NCI-H1105 (cell line): Measurements from ENCODE around the gene AP2S1.
"Not testable (repeated sequence)": the region's sequence is repeated elsewhere in the genome, so short reads cannot be mapped to it uniquely, and the experiment has no call there.

Source experiments
- DNase-seq: peaks from one replicate; lab custom pipeline; 2025; lab: John Stamatoyannopoulos, UW

Gene AP2S1

GRCh38 chr19:46850228-46851203, at the start of gene AP2S1:
Gene AP2S1, minus strand, starts transcription at chr19:46850846. Its CDS starts 80 bp downstream, at chr19:46850766.
- peak; percentile 98 for DNase-seq

DNA sequence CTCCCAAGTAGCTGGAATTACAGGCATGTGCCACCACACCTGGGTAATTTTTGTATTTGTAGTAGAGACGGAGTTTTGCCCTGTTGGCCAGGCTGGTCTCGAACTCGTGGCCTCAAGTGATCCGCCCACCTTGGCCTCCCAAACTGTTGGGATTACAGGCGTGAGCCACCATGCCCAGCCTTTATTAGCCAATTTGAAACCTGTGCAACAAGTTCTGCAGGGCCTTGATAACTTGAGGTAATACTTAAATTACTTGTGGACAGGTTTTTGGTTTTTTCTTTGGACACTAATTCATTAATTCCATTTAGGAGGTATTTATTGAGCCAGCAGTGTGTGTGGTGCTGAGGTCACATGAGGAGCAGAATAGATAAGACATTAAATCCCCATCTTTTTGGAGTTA, 49.7 kb upstream of the AP2S1 start:
- no peak for DNase-seq

DNA sequence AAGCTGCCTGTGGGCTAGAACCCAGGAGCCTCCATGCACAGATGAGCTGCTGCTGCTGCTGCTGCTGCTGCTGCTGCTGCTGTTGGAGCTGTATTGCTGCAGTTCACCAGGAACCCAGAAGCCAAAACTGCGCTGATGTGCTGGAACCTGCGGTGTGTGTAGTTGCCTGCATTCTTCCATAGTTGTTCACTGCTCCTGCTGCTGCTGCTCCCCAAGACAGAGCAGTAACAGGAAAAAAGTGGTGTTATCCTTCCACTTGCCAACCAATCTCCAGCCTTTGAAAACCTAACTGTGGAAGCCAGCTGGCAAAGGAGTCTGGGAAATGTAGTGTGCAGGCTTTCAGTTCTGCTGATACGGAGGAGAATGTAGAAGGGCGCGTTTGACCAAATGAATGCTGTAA, 48.1 kb upstream of the AP2S1 start:
- DNase-seq: no peak

GRCh38 chr19:46896076-46896794, 45.6 kb upstream of the AP2S1 start:
- no peak for DNase-seq

GRCh38 chr19:46892252-46893179, 41.9 kb upstream of the AP2S1 start:
- no peak for DNase-seq

DNA sequence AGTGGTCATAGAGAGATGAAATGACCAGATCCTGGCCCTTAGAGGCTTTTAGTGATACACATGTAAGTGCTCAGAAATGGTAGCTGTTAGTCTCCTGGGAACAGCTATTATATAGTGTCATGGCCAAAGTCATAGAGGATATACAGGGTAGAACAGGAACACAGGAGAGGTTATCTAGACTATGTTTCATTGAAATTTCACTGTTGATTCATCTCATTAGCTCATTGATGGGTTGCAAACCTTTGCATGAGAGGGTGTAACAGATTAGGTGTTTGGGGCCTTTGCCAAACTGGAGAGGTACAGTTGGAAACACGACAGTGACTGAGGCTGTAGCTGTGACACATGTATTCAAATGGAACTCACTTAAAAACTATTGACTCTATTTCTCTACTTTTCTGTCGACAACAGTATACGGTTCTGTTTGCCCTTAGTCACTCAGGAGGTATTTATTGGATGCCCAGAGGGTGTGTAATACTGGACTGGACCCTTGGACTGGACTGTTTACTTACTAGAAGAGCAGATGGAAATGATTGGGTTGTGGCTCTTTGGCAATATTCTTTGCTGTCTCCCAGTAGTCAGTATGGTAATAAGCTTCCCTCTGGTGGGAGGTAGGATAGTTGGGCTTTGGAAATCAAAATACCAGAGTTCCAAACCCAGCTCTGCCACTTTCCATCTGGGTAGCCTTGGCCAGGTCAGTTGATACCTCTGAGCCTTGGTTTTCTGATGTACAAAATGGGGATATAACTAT, 40.0 kb upstream of the AP2S1 start:
- no peak for DNase-seq

DNA sequence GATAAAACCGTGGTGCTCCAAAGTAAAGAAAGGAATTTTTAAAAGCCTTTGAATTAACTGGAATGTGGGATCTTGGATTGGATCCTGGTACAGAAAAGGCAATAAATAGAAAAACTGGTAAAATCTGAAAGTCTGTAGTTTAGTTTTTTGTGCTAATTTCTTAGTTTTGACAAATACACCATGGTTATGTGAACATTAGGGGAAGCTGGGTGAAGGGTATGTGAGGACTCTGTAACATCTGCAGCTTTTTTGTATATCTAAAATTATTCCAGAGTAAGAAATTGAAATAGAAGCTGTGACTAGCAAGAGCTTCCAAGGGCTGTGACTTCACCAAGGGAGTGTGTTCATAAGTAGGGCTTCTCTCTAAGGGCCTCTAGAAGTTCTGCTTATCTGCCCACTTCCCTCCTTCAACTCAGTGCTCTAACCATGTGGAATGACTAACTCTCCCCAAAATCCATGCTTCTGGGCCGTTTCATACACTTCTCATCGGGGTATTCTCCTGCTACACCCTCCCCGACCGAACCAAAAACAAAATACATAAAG, 36.7 kb upstream of the AP2S1 start:
- DNase-seq: no peak

- no peak for DNase-seq
Measured at GRCh38 chr19:46886546-46887239, 36.0 kb upstream of the AP2S1 start.

- no peak for DNase-seq
Measured at GRCh38 chr19:46885411-46885810, 34.8 kb upstream of the AP2S1 start.

DNA sequence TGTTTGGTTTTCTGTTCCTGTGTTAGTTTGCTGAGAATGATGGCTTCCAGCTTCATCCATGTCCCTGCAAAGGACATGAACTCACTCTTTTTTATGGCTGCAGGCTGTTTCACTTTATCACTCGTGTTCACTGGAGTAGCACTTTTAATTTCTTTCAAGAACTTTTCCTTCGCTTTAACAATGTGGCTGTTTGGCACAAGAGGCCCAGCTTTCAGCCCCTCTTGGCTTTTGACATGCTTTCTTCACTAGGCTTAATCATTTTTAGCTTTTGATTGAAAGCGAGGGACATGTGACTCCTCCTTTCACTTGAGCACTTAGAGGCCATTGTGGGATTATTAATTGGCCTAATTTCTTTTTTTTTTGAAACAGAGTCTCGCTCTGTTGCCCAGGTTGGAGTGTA, 32.1 kb upstream of the AP2S1 start:
- DNase-seq: not testable (repeated sequence)

- DNase-seq: no peak
Measured at GRCh38 chr19:46882034-46882433, 31.4 kb upstream of the AP2S1 start.

- no peak for DNase-seq
Measured at GRCh38 chr19:46881092-46881491, 30.4 kb upstream of the AP2S1 start.

- no peak for DNase-seq
Measured at GRCh38 chr19:46880431-46880830, 29.8 kb upstream of the AP2S1 start.

DNA sequence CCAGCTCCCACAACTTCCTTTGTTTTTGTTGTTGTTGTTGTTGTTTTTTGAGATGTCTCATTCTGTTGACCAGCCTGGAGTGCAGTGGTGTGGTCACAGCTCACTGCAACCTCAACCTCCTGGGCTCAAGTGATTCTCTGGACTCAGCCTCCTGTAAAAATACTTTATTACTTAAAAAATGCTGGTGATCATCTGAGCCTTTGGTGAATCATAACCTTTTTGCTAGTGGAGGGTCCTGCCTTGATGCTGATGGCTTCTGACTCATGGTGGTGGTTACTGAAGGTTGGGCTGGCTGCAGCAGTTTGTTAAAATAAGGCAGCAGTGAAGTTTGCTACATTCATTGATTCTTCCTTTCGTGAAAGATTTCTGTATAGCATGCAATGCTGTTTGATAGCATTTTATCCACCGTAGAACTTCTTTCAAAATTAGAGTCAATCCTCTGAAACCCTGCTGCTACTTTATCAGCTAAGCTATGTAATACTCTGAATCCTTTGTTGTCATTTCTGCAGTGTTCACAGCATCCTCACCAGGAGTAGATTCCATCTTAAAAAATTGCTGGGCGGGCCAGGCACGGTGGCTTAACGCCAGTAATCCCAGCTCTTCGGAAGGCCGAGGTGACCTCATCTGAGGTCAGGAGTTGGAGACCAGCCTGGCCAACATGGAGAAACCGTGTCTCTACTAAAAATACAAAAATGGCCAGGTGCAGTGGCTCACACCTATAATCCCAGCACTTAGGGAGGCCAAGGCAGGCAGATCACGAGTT, 28.1 kb upstream of the AP2S1 start:
- no peak for DNase-seq

GRCh38 chr19:46875657-46876056, 25.0 kb upstream of the AP2S1 start:
- no peak for DNase-seq

DNA sequence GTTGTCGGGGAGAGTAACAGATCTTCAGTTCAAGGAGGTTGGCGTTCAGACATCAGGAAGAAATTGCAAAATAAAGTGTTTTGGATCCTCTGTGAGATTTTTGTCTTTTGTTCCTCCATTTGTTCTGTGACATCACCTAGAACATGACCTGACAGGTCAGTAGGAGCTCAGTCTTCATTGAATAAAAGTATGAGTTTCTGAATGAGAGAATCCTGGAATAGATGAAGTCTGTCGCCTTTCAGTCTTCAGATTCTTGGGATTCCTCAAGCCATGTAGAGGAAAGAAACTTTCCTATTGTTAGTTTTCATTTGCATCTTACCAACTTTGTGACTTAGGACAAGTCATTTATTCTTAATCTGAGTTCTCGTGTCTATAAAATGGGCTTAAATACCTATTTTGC, 24.6 kb upstream of the AP2S1 start:
- no peak for DNase-seq

DNA sequence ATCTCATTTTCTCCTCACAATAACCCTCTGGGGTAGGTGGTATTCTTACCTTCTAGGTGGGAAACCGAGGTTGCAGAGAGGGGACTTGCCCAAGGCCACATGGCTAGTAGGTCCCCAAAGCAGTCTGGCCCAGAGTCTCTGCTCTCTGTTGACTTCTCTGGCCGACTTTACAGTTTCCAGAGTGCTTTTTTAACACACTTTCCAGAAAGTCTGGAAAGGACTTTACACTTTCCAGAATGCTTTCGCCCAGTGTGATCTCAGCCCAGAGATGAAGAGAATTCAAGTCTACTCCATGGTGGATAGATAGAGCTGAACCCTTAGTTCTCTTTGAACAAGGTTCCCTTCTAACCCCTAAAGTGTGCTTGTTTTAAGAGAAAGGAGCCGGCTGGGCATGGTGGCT, 22.3 kb upstream of the AP2S1 start:
- DNase-seq: no peak

- DNase-seq: not testable (repeated sequence)
Measured at GRCh38 chr19:46871173-46871572, 20.5 kb upstream of the AP2S1 start.

DNA sequence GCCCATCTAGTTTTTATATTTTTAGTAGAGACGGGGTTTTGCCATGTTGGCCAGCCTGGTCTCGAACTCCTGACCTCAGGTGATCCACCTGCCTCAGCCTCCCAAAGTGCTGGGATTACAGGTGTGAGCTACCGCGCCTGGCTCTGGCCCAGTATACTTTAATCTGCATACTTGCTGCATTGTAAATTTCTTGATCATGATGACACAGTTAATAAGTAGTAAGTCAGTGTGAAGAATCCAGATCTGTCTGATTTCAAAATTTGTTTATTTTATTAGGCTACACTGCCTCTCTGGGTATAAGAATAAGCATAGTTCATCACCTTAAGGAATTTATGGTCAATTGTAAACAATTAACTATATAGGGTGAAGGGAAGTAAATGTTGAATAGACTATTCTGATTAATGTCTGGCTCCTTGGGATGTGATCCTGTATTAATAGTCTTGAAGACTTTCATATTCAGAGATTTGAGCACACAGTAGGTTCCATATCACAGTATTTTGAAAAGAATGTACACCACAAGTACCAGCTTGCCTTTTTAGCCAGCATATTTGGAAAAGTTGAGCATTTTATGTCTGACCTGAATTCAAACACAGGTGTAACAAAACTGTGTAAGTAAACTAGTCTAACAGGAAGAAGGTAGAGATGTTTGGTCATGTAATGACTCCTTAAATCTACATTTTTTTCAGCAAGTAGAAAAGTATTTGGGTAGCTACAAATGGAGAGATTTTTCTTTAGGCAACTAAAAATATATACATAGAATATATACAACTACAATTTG, 17.6 kb upstream of the AP2S1 start:
- DNase-seq: no peak
